HepG2 (cell line): Measurements from ENCODE around the gene FETUB. TPM values are rescaled to one million over a fixed set of nuclear protein-coding genes. Genes with fewer than 3 reads are reported as not detected.

Source experiments
- CERS6 ChIP-seq: sonication (generic); formaldehyde crosslinking; IDR thresholded peaks from 2 replicates; pipeline ENCODE4 v1.5.0; 2020; ENCODE audit warnings: missing genetic modification reagents
- FOSL1 ChIP-seq: sonication (generic); formaldehyde crosslinking; IDR thresholded peaks from 2 replicates; pipeline ENCODE4 v1.9.0; 2021; ENCODE audit warnings: missing genetic modification reagents, borderline replicate concordance
- GLMP ChIP-seq: sonication (generic); formaldehyde crosslinking; IDR thresholded peaks from 2 replicates; pipeline ENCODE4 v1.9.0; 2021; ENCODE audit warnings: missing genetic modification reagents, mild to moderate bottlenecking, borderline replicate concordance
- KMT2A ChIP-seq: sonication (generic); formaldehyde crosslinking; IDR thresholded peaks from 2 replicates; pipeline ENCODE4 v1.4.0; 2020; ENCODE audit warnings: missing genetic modification reagents
- NONO ChIP-seq, 2 experiments: fragments of 450-650 bp in 1 of 2; sonication (generic) in 1 of 2; formaldehyde crosslinking in 1 of 2; IDR thresholded peaks in 1 of 2; conservative IDR thresholded peaks in 1 of 2; 2 replicates each; pipeline versions ENCODE4 v1.6.1 to v1.8.0; 2017 to 2022; ENCODE audit warnings: mild to moderate bottlenecking in 1 of 2, missing genetic modification reagents in 1 of 2, moderate library complexity in 1 of 2
- NPAS2 ChIP-seq: sonication (generic); formaldehyde crosslinking; IDR thresholded peaks from 2 replicates; pipeline ENCODE4 v1.8.0; 2022; ENCODE audit warnings: mild to moderate bottlenecking, missing genetic modification reagents, borderline replicate concordance
- NR1H2 ChIP-seq: sonication (generic); formaldehyde crosslinking; IDR thresholded peaks from 2 replicates; pipeline ENCODE4 v1.8.1; 2022; ENCODE audit warnings: low read depth, missing genetic modification reagents, borderline replicate concordance
- PAX8 ChIP-seq: sonication (generic); formaldehyde crosslinking; IDR thresholded peaks from 2 replicates; pipeline ENCODE4 v1.8.0; 2022; ENCODE audit warnings: mild to moderate bottlenecking, missing genetic modification reagents, borderline replicate concordance
- YEATS2 ChIP-seq: sonication (generic); formaldehyde crosslinking; IDR thresholded peaks from 2 replicates; pipeline ENCODE4 v1.4.0; 2020; ENCODE audit warnings: missing genetic modification reagents, borderline replicate concordance
- ZEB1 ChIP-seq: IDR thresholded peaks from 2 replicates; pipeline ENCODE4 v1.6.1; 2012; ENCODE audit warnings: mild to moderate bottlenecking, low read depth, inconsistent platforms; ENCODE audit not compliant: insufficient replicate concordance
- ZNF234 ChIP-seq: sonication (generic); formaldehyde crosslinking; conservative IDR thresholded peaks from 2 replicates; pipeline ENCODE4 v1.5.1; 2020; ENCODE audit warnings: mild to moderate bottlenecking, missing genetic modification reagents
- ZNF274 ChIP-seq: sonication (generic); formaldehyde crosslinking; IDR thresholded peaks from 2 replicates; pipeline ENCODE4 v1.5.1; 2020; ENCODE audit warnings: mild to moderate bottlenecking, missing genetic modification reagents
- ZNF44 ChIP-seq: sonication (generic); formaldehyde crosslinking; IDR thresholded peaks from 2 replicates; pipeline ENCODE4 v1.5.1; 2020; ENCODE audit warnings: mild to moderate bottlenecking, missing genetic modification reagents
- ZNF510 ChIP-seq: sonication (generic); formaldehyde crosslinking; IDR thresholded peaks from 2 replicates; pipeline ENCODE4 v1.4.0; 2020; ENCODE audit warnings: low read depth, mild to moderate bottlenecking, missing genetic modification reagents
- ZNF572 ChIP-seq: sonication (generic); formaldehyde crosslinking; IDR thresholded peaks from 2 replicates; pipeline ENCODE4 v1.5.1; 2020; ENCODE audit warnings: mild to moderate bottlenecking, missing genetic modification reagents
- ZNF589 ChIP-seq: sonication (generic); formaldehyde crosslinking; conservative IDR thresholded peaks from 2 replicates; pipeline ENCODE4 v1.8.0; 2022; ENCODE audit warnings: mild to moderate bottlenecking, moderate library complexity, missing genetic modification reagents
- polyA plus RNA-seq, 8 experiments: library from polyadenylated mRNA; depleted of rRNA in 3 of 8; stranded (reverse) in 7 of 8; unstranded in 1 of 8; fragments of >200 nt; fragmentation: Illumina TruSeq in 4 of 8; extraction: Trizol in 4 of 8; gene quantifications; 2 replicates each; pipeline versions ENCODE4 v1.2.1 to v1.2.3, GENCODE V29; 2011 to 2016; ENCODE audit warnings: low read depth in 4 of 8, missing spikeins in 1 of 8, mixed read lengths in 1 of 8; ENCODE audit not compliant: insufficient read depth in 1 of 8
- total RNA-seq, 5 experiments: library from RNA; depleted of rRNA; stranded (reverse); fragments of >200 nt; fragmentation: Illumina TruSeq; extraction: Trizol; gene quantifications; 2 replicates each; pipeline ENCODE4 v1.2.3, GENCODE V29; 2016; ENCODE audit warnings: low read depth in 1 of 5
- TF ChIP-seq, protein P1 (sequence below): sonication (generic); formaldehyde crosslinking; conservative IDR thresholded peaks from 2 replicates; pipeline ENCODE4 v1.4.0; 2020; ENCODE audit warnings: missing genetic modification reagents
- TF ChIP-seq, protein P2 (sequence below): sonication (generic); formaldehyde crosslinking; IDR thresholded peaks from 2 replicates; pipeline ENCODE4 v1.4.0; 2020; ENCODE audit warnings: missing genetic modification reagents, borderline replicate concordance

Gene FETUB
- total and polyA plus RNA-seq, 2 of the 13 experiments (the other 11 are each of a cell fraction or from before 2014, with no cell fraction given): 2.1 to 4.4 TPM

- TF ChIP-seq, protein P1, sequence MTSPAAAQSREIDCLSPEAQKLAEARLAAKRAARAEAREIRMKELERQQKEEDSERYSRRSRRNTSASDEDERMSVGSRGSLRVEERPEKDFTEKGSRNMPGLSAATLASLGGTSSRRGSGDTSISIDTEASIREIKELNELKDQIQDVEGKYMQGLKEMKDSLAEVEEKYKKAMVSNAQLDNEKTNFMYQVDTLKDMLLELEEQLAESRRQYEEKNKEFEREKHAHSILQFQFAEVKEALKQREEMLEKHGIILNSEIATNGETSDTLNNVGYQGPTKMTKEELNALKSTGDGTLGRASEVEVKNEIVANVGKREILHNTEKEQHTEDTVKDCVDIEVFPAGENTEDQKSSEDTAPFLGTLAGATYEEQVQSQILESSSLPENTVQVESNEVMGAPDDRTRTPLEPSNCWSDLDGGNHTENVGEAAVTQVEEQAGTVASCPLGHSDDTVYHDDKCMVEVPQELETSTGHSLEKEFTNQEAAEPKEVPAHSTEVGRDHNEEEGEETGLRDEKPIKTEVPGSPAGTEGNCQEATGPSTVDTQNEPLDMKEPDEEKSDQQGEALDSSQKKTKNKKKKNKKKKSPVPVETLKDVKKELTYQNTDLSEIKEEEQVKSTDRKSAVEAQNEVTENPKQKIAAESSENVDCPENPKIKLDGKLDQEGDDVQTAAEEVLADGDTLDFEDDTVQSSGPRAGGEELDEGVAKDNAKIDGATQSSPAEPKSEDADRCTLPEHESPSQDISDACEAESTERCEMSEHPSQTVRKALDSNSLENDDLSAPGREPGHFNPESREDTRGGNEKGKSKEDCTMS (CRISPR knock-in tag): no peak
- no peak for TF ChIP-seq ZEB1
- no peak; the same call in 1 of the 2 replicates for TF ChIP-seq ZNF274 (CRISPR knock-in tag)
- TF ChIP-seq ZNF572 (CRISPR knock-in tag): no peak
- peak; percentile 71; the same call in 1 of the 2 replicates for TF ChIP-seq FOSL1
- TF ChIP-seq NPAS2 (CRISPR knock-in tag): no peak
- no peak for TF ChIP-seq KMT2A (CRISPR knock-in tag)
- no peak for TF ChIP-seq NONO (IDR thresholded peaks at IDR 0.05)
- TF ChIP-seq NONO (CRISPR knock-in tag; conservative IDR thresholded peaks at IDR 0.05): peak; percentile 87
- peak; percentile 42; the same call in 1 of the 2 replicates for TF ChIP-seq NR1H2
- no peak for TF ChIP-seq CERS6 (CRISPR knock-in tag)
- no peak; the same call in 1 of the 2 replicates for TF ChIP-seq ZNF589
- TF ChIP-seq, protein P2, sequence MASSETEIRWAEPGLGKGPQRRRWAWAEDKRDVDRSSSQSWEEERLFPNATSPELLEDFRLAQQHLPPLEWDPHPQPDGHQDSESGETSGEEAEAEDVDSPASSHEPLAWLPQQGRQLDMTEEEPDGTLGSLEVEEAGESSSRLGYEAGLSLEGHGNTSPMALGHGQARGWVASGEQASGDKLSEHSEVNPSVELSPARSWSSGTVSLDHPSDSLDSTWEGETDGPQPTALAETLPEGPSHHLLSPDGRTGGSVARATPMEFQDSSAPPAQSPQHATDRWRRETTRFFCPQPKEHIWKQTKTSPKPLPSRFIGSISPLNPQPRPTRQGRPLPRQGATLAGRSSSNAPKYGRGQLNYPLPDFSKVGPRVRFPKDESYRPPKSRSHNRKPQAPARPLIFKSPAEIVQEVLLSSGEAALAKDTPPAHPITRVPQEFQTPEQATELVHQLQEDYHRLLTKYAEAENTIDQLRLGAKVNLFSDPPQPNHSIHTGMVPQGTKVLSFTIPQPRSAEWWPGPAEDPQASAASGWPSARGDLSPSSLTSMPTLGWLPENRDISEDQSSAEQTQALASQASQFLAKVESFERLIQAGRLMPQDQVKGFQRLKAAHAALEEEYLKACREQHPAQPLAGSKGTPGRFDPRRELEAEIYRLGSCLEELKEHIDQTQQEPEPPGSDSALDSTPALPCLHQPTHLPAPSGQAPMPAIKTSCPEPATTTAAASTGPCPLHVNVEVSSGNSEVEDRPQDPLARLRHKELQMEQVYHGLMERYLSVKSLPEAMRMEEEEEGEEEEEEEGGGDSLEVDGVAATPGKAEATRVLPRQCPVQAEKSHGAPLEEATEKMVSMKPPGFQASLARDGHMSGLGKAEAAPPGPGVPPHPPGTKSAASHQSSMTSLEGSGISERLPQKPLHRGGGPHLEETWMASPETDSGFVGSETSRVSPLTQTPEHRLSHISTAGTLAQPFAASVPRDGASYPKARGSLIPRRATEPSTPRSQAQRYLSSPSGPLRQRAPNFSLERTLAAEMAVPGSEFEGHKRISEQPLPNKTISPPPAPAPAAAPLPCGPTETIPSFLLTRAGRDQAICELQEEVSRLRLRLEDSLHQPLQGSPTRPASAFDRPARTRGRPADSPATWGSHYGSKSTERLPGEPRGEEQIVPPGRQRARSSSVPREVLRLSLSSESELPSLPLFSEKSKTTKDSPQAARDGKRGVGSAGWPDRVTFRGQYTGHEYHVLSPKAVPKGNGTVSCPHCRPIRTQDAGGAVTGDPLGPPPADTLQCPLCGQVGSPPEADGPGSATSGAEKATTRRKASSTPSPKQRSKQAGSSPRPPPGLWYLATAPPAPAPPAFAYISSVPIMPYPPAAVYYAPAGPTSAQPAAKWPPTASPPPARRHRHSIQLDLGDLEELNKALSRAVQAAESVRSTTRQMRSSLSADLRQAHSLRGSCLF (CRISPR knock-in tag): no peak; the same call in 1 of the 2 replicates
- TF ChIP-seq ZNF510: no peak; the same call in 1 of the 2 replicates
- TF ChIP-seq PAX8: peak; percentile 72; the same call in 1 of the 2 replicates
- no peak for TF ChIP-seq GLMP
- TF ChIP-seq YEATS2 (CRISPR knock-in tag): no peak; the same call in 1 of the 2 replicates
- TF ChIP-seq ZNF44 (CRISPR knock-in tag): 0 out of 2 replicates have a peak, but pooled peaks have one; percentile 66
- no peak for TF ChIP-seq ZNF234 (CRISPR knock-in tag)
These were observed 27.2 kb upstream of the FETUB start, which contains the start of gene AHSG (continued) for GRCh38 chr3:186612721-186613636.
